HG03439 (cell line): Measurements from ENCODE around the gene HBS1L.
"Not testable (repeated sequence)": the region's sequence is repeated elsewhere in the genome, so short reads cannot be mapped to it uniquely, and the experiment has no call there.

Experiments
- ATAC-seq: cut with Tn5 transposase; IDR thresholded peaks from one replicate; pipeline ENCODE4 v1.9.1; 2021; ENCODE audit warnings: mild to moderate bottlenecking, moderate library complexity; ENCODE audit not compliant: unreplicated experiment

HBS1L gene

GRCh38 chr6:135075018-135075417, 20.4 kb upstream of the HBS1L start:
- ATAC-seq: no peak

- no peak for ATAC-seq
These were observed 19.3 kb upstream of the HBS1L start for GRCh38 chr6:135073756-135074393.

GRCh38 chr6:135073217-135073616, 18.6 kb upstream of the HBS1L start:
- ATAC-seq: no peak

GRCh38 chr6:135072753-135073152, 18.1 kb upstream of the HBS1L start:
- ATAC-seq: no peak

GRCh38 chr6:135071541-135071940, 16.9 kb upstream of the HBS1L start:
- ATAC-seq: no peak

GRCh38 chr6:135067911-135068310, 13.3 kb upstream of the HBS1L start:
- no peak for ATAC-seq

GRCh38 chr6:135066806-135067205, 12.2 kb upstream of the HBS1L start:
- no peak for ATAC-seq

GRCh38 chr6:135066397-135066796, 11.8 kb upstream of the HBS1L start:
- ATAC-seq: no peak

- ATAC-seq: no peak
These were observed 10.0 kb upstream of the HBS1L start for GRCh38 chr6:135064586-135064985.

GRCh38 chr6:135063926-135064325, 9.3 kb upstream of the HBS1L start:
- no peak for ATAC-seq

- ATAC-seq: no peak
These were observed 8.1 kb upstream of the HBS1L start for GRCh38 chr6:135062735-135063134.

- no peak for ATAC-seq
These were observed 5.5 kb upstream of the HBS1L start for GRCh38 chr6:135060076-135060475.

GRCh38 chr6:135058299-135058698, 3.7 kb upstream of the HBS1L start:
- not testable (repeated sequence) for ATAC-seq

GRCh38 chr6:135056632-135057031, 2.0 kb upstream of the HBS1L start:
- ATAC-seq: no peak

GRCh38 chr6:135054226-135054568, 425 bp downstream of the HBS1L start:
- peak; percentile 9 for ATAC-seq

- ATAC-seq: no peak
These were observed 1.2 kb downstream of the HBS1L start for GRCh38 chr6:135053406-135053805.

GRCh38 chr6:135052939-135053338, 1.7 kb downstream of the HBS1L start:
- ATAC-seq: no peak

- no peak for ATAC-seq
These were observed 5.7 kb downstream of the HBS1L start for GRCh38 chr6:135048915-135049314.

GRCh38 chr6:135047336-135047735, 7.3 kb downstream of the HBS1L start:
- no peak for ATAC-seq

- no peak for ATAC-seq
These were observed 7.7 kb downstream of the HBS1L start for GRCh38 chr6:135046912-135047311.

- no peak for ATAC-seq
These were observed 10.0 kb downstream of the HBS1L start for GRCh38 chr6:135044639-135045038.

- no peak for ATAC-seq
These were observed 10.8 kb downstream of the HBS1L start for GRCh38 chr6:135043846-135044245.

- ATAC-seq: no peak
These were observed 11.3 kb downstream of the HBS1L start for GRCh38 chr6:135043364-135043763.
